Spleen (tissue), 11 donors: ENCODE results near the gene HIP1. TPM values are rescaled to one million over a fixed set of nuclear protein-coding genes. Genes with fewer than 3 reads are reported as not detected.

Experiments used
- DNase-seq: peaks from one replicate; pipeline ENCODE4 v3.0.0-alpha.2; 2020
- H3K27ac ChIP-seq, 8 donors: fragments of 200-600 bp; sonication (generic) in 7 of 8; 1 replicate in 4 of 8; 2 replicates in 4 of 8; pipeline versions ENCODE4 v1.5.0 to v1.8.0; 2016 to 2021; ENCODE audit warnings: inconsistent platforms in 4 of 8, mild to moderate bottlenecking in 4 of 8, moderate library complexity in 1 of 8
- H3K27me3 ChIP-seq, 7 donors: fragments of 200-600 bp; sonication (generic) in 6 of 7; replicated peaks in 1 of 7; 1 replicate in 4 of 7; 2 replicates in 3 of 7; pipeline versions ENCODE4 v1.5.0 to v1.8.0; 2016 to 2021; ENCODE audit warnings: inconsistent platforms in 3 of 7, mild to moderate bottlenecking in 1 of 7
- H3K36me3 ChIP-seq, 6 donors: fragments of 200-600 bp; sonication (generic) in 5 of 6; 1 replicate in 4 of 6; 2 replicates in 2 of 6; pipeline versions ENCODE4 v1.5.0 to v1.8.0; 2016 to 2021; ENCODE audit warnings: inconsistent platforms in 2 of 6
- H3K4me1 ChIP-seq, 6 donors: fragments of 200-600 bp; sonication (generic) in 5 of 6; 1 replicate in 3 of 6; 2 replicates in 3 of 6; pipeline versions ENCODE4 v1.5.0 to v1.8.0; 2016 to 2021; ENCODE audit warnings: inconsistent platforms in 3 of 6
- H3K4me3 ChIP-seq, 8 donors: fragments of 200-600 bp; sonication (generic) in 7 of 8; 1 replicate in 4 of 8; 2 replicates in 4 of 8; pipeline versions ENCODE4 v1.5.0 to v1.8.0; 2016 to 2021; ENCODE audit warnings: inconsistent platforms in 4 of 8, mild to moderate bottlenecking in 4 of 8, moderate library complexity in 2 of 8
- H3K9me3 ChIP-seq, 8 donors: fragments of 200-600 bp; sonication (generic) in 7 of 8; 1 replicate in 4 of 8; 2 replicates in 4 of 8; pipeline versions ENCODE4 v1.5.0 to v1.8.0; 2016 to 2021; ENCODE audit warnings: inconsistent platforms in 4 of 8
- POLR2A ChIP-seq, 3 donors: fragments of 450-650 bp; IDR thresholded peaks; one replicate each; pipeline ENCODE4 v1.5.1; 2017; ENCODE audit warnings: antibody characterized with exemption in 3 of 3, mild to moderate bottlenecking in 1 of 3
- POLR2AphosphoS5 ChIP-seq, 3 donors: sonication (generic); formaldehyde crosslinking; IDR thresholded peaks; one replicate each; pipeline ENCODE4 v1.5.1; 2017; ENCODE audit warnings: antibody characterized with exemption in 3 of 3
- WGBS, 5 donors: extraction: QIAGEN DNeasy Blood & Tissue Kit in 3 of 5; methylation state at CpG; one replicate each; pipeline versions ENCODE4 v1.1.5 to v1.1.7; 2013 to 2018; 5-methylcytosine and 5-hydroxymethylcytosine counted together
- intact Hi-C: fragments of 100-400 bp; cut with DNase I; formaldehyde crosslinking; loops from one replicate; pipeline ENCODE4 v1.15.0; 2023; ENCODE audit warnings: low total_unique reads
- polyA plus RNA-seq, 3 donors: library from polyadenylated mRNA; stranded (reverse); fragments of 200-250 nt; gene quantifications; one replicate each; pipeline ENCODE4 v1.2.1, GENCODE V29; 2013
- total RNA-seq, 7 donors: library from RNA; depleted of rRNA in 3 of 7; stranded (reverse); fragments of >200 nt in 3 of 7; fragmentation: NEBNext Ultra II Directional in 4 of 7; extraction: Animal tissue kit (Norgen Biotek cat#: 25700) in 4 of 7; gene quantifications; one replicate each; pipeline versions ENCODE4 v1.1.0 to v1.2.1, GENCODE V29; 2016 to 2021
- TF ChIP-seq, protein P1 (sequence below), 11 experiments: fragments of 200-600 bp in 7 of 11; fragments of 450-650 bp in 4 of 11; sonication (generic) in 4 of 11; IDR thresholded peaks in 8 of 11; conservative IDR thresholded peaks in 3 of 11; 1 replicate in 7 of 11; 2 replicates in 4 of 11; pipeline versions ENCODE4 v1.4.0 to v1.8.0; 2016 to 2021; ENCODE audit warnings: antibody characterized with exemption in 11 of 11, inconsistent platforms in 4 of 11, mild to moderate bottlenecking in 1 of 11
- donor health status: healthy with polysubstance abuse.
- donor health status: DM: no; HTN: no; CAD: no; lungs with moderate emphysema.
- donor health status: DM: no; HTN: no; CAD: no.
- donor health status: Bipolar disorder and iron deficiency.
- donor health status: healthy.
- donor health status: DM: no; HTN: no; CAD: no.
- donor health status: DM: yes; HTN: yes; CAD: no.

HIP1 gene
- total and polyA plus RNA-seq, 10 donors = 3.4 to 52.6 (median 35.1) TPM

DNA sequence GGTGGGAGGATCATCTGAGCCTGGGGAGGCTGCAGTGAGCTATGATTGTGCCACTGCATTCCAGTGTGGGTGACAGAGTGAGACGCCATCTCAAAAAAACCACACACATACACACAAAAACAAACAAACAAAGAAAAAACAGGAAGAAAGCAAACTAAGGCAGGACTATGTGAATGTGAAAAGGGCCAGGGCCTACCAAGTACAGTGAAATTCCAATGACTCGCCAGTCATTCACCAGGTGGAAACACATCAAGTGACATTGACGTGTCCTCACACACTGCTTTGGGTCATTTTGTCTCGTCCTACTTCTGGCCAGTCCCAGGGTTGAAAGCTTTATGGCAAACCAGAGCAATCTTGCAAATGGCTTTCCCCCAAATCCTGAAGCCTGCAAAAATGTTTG lies 79.9 kb downstream of the HIP1 start:
- H3K4me1 ChIP-seq = peaks cover 0 to 40% (median 9%) of the 10 kb centered on the region in 6 donors
- no peaks in the 10 kb centered on the region for H3K9me3 ChIP-seq
- no peak for DNase-seq
- no peaks in the 10 kb centered on the region for H3K36me3 ChIP-seq
- TF ChIP-seq, protein P1, sequence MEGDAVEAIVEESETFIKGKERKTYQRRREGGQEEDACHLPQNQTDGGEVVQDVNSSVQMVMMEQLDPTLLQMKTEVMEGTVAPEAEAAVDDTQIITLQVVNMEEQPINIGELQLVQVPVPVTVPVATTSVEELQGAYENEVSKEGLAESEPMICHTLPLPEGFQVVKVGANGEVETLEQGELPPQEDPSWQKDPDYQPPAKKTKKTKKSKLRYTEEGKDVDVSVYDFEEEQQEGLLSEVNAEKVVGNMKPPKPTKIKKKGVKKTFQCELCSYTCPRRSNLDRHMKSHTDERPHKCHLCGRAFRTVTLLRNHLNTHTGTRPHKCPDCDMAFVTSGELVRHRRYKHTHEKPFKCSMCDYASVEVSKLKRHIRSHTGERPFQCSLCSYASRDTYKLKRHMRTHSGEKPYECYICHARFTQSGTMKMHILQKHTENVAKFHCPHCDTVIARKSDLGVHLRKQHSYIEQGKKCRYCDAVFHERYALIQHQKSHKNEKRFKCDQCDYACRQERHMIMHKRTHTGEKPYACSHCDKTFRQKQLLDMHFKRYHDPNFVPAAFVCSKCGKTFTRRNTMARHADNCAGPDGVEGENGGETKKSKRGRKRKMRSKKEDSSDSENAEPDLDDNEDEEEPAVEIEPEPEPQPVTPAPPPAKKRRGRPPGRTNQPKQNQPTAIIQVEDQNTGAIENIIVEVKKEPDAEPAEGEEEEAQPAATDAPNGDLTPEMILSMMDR (IDR thresholded peaks at IDR 0.05 in 8 of 11, conservative IDR thresholded peaks at IDR 0.05 in 3 of 11) = no peak
- no peak for TF ChIP-seq POLR2A (IDR thresholded peaks at IDR 0.05)
- TF ChIP-seq POLR2AphosphoS5 (IDR thresholded peaks at IDR 0.05) = no peak
- no peak overlapping the region for H3K4me3 ChIP-seq
- 81 to 96% (median 87%) methylated on average over 4 of the region's 4 CpGs for WGBS, 5 donors
- no peaks in the 10 kb centered on the region for H3K27me3 ChIP-seq
- H3K27ac ChIP-seq = peak overlapping the region; percentile 22 to 73 (median 62)
- intact Hi-C loops = no loop called here

DNA sequence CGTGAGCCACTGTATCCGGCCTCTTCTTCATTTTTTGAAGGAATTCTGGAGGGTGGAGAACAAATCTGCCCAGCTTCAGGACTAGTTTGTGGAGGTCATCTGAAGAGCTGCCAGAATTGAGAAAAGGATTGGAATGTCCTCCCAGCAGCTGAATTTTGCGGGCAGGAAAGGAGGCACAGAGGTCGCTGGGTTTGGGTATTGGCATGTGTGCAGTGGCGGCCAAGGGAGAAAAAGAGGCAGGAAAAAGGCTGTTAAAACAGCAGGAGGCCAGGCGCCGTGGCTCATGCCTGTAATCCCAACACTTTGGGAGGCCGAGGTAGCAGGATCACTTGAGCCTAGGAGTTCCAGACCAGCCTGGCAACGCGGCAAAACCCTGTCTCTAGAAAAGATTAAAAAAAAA lies 80.4 kb downstream of the HIP1 start:
- intact Hi-C loops = no loop called here
- TF ChIP-seq POLR2AphosphoS5 (IDR thresholded peaks at IDR 0.05) = peak in 2 of 3 donors; percentile 39 to 46
- TF ChIP-seq, protein P1 (IDR thresholded peaks at IDR 0.05 in 8 of 11, conservative IDR thresholded peaks at IDR 0.05 in 3 of 11) = no peak
- no peaks in the 10 kb centered on the region for H3K9me3 ChIP-seq
- DNase-seq = peak; percentile 58
- H3K4me1 ChIP-seq = peaks cover 0 to 38% (median 8%) of the 10 kb centered on the region in 6 donors
- 62 to 85% (median 68%) methylated on average over 10 of the region's 10 CpGs for WGBS, 5 donors
- no peaks in the 10 kb centered on the region for H3K36me3 ChIP-seq
- no peaks in the 10 kb centered on the region for H3K27me3 ChIP-seq
- H3K4me3 ChIP-seq = no peak overlapping the region
- H3K27ac ChIP-seq = peak overlapping the region; percentile 22 to 73 (median 62)

DNA sequence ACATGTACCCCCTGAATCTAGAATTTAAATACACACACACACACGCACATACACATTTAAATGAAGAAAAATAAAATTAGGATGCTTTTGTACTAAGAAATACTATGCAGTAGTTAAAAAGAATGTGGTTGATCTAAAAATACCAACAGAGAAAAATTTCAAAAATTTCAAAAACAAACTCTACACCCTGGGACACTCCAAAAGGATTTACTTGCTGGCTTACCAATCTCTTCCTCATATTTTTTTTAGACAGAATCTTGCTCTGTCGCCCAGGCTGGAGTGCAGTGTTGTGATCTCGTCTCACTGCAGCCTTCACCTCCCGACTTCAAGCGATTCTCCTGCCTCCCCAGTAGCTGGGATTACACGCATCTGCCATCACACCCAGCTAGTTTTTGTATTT lies 80.9 kb downstream of the HIP1 start:
- intact Hi-C loops = no loop called here
- Histone ChIP-seq H3K27me3 (no peaks in the 10 kb centered on the region), H3K36me3 (no peaks in the 10 kb centered on the region), H3K9me3 (no peaks in the 10 kb centered on the region), H3K27ac (peak overlapping the region in 6 of 8 donors; percentile 35 to 73 (median 64)), H3K4me1 (peaks cover 0 to 33% (median 5%) of the 10 kb centered on the region in 6 donors), H3K4me3 (no peak overlapping the region)
- DNase-seq = peak; percentile 15
- 70 to 85% (median 74%) methylated on average over 6 of the region's 6 CpGs for WGBS, 5 donors
- TF ChIP-seq, protein P1 (IDR thresholded peaks at IDR 0.05 in 8 of 11, conservative IDR thresholded peaks at IDR 0.05 in 3 of 11) = no peak
- no peak for TF ChIP-seq POLR2A (IDR thresholded peaks at IDR 0.05)
- no peak for TF ChIP-seq POLR2AphosphoS5 (IDR thresholded peaks at IDR 0.05)

DNA sequence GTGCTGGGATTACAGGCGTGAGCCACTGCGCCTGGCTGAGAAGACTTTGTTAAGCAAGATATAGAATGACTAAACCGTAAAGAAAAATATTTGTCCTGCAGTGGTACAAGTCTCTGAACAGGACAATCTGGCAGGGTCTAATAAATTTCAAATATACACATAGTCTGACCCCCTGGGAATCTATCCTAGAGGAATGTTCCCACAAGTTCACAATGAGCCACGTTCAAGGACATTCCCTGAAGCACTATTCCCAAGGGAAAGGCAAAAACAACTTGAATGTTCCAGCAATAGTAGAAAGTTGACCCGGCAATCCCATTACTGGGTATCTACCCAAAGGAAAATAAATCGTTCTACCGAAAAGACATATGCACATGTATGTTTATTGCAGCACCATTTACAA lies 82.0 kb downstream of the HIP1 start:
- Histone ChIP-seq H3K9me3 (no peaks in the 10 kb centered on the region), H3K27ac (no peak overlapping the region), H3K27me3 (no peaks in the 10 kb centered on the region), H3K4me1 (peaks cover 0 to 24% (median 3%) of the 10 kb centered on the region in 6 donors), H3K36me3 (no peaks in the 10 kb centered on the region), H3K4me3 (no peak overlapping the region)
- intact Hi-C loops = no loop called here
- DNase-seq = no peak
- 80 to 91% (median 88%) methylated on average over 7 of the region's 7 CpGs for WGBS, 5 donors
- TF ChIP-seq POLR2AphosphoS5 (IDR thresholded peaks at IDR 0.05) (no peak), POLR2A (IDR thresholded peaks at IDR 0.05) (no peak)
- TF ChIP-seq, protein P1 (IDR thresholded peaks at IDR 0.05 in 8 of 11, conservative IDR thresholded peaks at IDR 0.05 in 3 of 11) = no peak
